Measurements from ENCODE around the gene ELF5. TPM values are rescaled to one million over a fixed set of nuclear protein-coding genes. Genes with fewer than 3 reads are reported as not detected.

ELF5 gene
- total RNA-seq, 4 donors from 2014 or later, result not detected

- 68 to 75% methylated on average over 6 of the region's 6 CpGs for WGBS, 2 donors
Observed at GRCh38 chr11:34540870-34541269, 27.3 kb upstream of the ELF5 start.

DNA sequence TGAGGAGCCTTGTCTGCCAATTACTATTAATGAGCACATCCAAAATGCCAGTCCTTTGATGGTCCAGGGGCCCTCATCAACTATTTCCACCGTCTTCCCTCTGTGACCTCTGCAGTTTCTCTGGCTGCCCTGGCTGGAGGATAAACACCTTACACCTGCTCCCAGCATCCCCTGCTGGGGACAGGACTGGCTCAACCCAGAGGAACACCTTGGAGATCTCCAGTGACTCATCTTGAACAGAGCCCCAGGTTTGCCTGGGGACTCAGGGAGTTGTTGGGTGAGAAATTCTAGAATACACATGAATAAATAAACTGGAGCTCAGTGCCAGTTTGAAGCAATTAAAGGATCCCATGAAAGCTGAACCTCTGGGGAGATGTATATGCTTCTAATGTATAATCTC lies 24.0 kb upstream of the ELF5 start:
- TF ChIP-seq POLR2A (IDR thresholded peaks at IDR 0.05), result no peak
- no peak for TF ChIP-seq EP300 (IDR thresholded peaks at IDR 0.05)
- no peaks in the 10 kb centered on the region for H3K4me1 ChIP-seq
- DNase-seq (ENCODE audit: low spot score in 2 of 2), result no peak
- no peaks in the 10 kb centered on the region for H3K27me3 ChIP-seq
- H3K36me3 ChIP-seq, result no peaks in the 10 kb centered on the region
- no peak overlapping the region for H3K4me3 ChIP-seq
- H3K9me3 ChIP-seq, result peaks cover 0 to 15% (median 0%) of the 10 kb centered on the region in 4 donors
- no peak overlapping the region for H3K27ac ChIP-seq
- 60 to 64% methylated on average over 1 of the region's 1 CpG for WGBS, 2 donors

More at GRCh38 chr11:34540870-34541269, 27.3 kb upstream of the ELF5 start:
- no peak for TF ChIP-seq CTCF (IDR thresholded peaks at IDR 0.05)
- no peak for TF ChIP-seq POLR2A (IDR thresholded peaks at IDR 0.05)
- TF ChIP-seq EP300 (IDR thresholded peaks at IDR 0.05), result no peak
- Histone ChIP-seq H3K4me1 (no peaks in the 10 kb centered on the region), H3K4me3 (no peak overlapping the region), H3K27me3 (no peaks in the 10 kb centered on the region), H3K27ac (no peak overlapping the region), H3K36me3 (no peaks in the 10 kb centered on the region), H3K9me3 (no peaks in the 10 kb centered on the region)
- no peak for DNase-seq (ENCODE audit: low spot score in 2 of 2)

- no peak for DNase-seq (ENCODE audit: low spot score in 2 of 2)
- H3K27me3 ChIP-seq, result no peaks in the 10 kb centered on the region
- TF ChIP-seq POLR2A (IDR thresholded peaks at IDR 0.05), result no peak
- no peak for TF ChIP-seq EP300 (IDR thresholded peaks at IDR 0.05)
- TF ChIP-seq CTCF (IDR thresholded peaks at IDR 0.05), result no peak
- H3K9me3 ChIP-seq, result peaks cover 0 to 15% (median 0%) of the 10 kb centered on the region in 4 donors
- no peak overlapping the region for H3K4me3 ChIP-seq
- no peaks in the 10 kb centered on the region for H3K4me1 ChIP-seq
- H3K27ac ChIP-seq, result no peak overlapping the region
- H3K36me3 ChIP-seq, result no peaks in the 10 kb centered on the region
Observed at GRCh38 chr11:34536056-34536455, 22.5 kb upstream of the ELF5 start.

DNA sequence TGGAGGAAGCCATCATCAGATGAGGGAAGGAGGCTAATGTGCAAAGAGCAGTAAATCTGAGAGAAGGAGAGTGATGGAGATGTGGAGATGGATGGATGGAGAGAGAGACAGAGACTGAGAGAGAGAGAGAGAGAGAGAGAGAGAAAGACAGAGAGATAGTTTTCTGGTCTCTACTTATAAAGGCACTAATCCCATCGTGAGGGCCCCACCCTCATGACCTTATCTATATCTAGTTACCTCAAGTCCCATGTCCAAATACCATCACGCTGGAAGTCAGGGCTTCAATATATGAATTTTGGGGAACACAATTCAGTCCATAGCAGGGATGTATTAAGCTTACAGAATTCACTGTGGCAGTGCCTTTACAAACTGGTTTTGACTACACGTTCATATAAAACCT lies 21.2 kb upstream of the ELF5 start:
- 93 to 97% methylated on average over 3 of the region's 3 CpGs for WGBS, 2 donors
- H3K27me3 ChIP-seq, result no peaks in the 10 kb centered on the region
- no peak for DNase-seq (ENCODE audit: low spot score in 2 of 2)
- H3K4me3 ChIP-seq, result no peak overlapping the region
- no peaks in the 10 kb centered on the region for H3K4me1 ChIP-seq
- TF ChIP-seq POLR2A (IDR thresholded peaks at IDR 0.05), result no peak
- no peak for TF ChIP-seq EP300 (IDR thresholded peaks at IDR 0.05)
- TF ChIP-seq CTCF (IDR thresholded peaks at IDR 0.05), result no peak
- H3K36me3 ChIP-seq, result no peaks in the 10 kb centered on the region
- H3K27ac ChIP-seq, result no peak overlapping the region
- peaks cover 0 to 15% (median 0%) of the 10 kb centered on the region in 4 donors for H3K9me3 ChIP-seq

DNA sequence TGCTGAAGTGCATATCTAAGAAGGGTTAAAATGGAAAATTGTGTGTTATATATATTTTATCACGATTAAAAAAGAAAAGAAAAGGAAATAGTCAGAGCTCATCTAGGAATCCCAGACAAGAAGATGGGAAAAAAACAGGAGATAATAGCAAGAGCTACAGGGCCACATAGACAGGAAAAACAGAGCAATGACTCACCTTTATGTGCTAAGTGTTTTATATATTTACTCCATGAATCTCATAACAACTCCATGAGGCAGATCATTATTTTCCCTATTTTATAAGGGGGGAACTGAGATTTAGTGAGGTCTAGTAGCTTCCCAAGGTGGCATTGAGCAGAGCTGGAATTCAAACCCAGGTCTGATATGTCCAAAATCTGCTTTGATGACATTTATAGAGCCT lies 18.1 kb upstream of the ELF5 start:
- no peak overlapping the region for H3K27ac ChIP-seq

More for the DNA sequence above, 18.1 kb upstream of the ELF5 start:
- WGBS, 2 donors, result 56 to 65% methylated on average over 1 of the region's 1 CpG
- Histone ChIP-seq H3K4me1 (no peaks in the 10 kb centered on the region), H3K9me3 (peaks cover 0 to 15% (median 0%) of the 10 kb centered on the region in 4 donors), H3K4me3 (no peak overlapping the region), H3K27me3 (no peaks in the 10 kb centered on the region), H3K36me3 (no peaks in the 10 kb centered on the region)
- no peak for DNase-seq (ENCODE audit: low spot score in 2 of 2)
- TF ChIP-seq EP300 (IDR thresholded peaks at IDR 0.05), result no peak
- TF ChIP-seq POLR2A (IDR thresholded peaks at IDR 0.05), result no peak
- no peak for TF ChIP-seq CTCF (IDR thresholded peaks at IDR 0.05)
